ENCODE data around the gene ITPK1.

DNA sequence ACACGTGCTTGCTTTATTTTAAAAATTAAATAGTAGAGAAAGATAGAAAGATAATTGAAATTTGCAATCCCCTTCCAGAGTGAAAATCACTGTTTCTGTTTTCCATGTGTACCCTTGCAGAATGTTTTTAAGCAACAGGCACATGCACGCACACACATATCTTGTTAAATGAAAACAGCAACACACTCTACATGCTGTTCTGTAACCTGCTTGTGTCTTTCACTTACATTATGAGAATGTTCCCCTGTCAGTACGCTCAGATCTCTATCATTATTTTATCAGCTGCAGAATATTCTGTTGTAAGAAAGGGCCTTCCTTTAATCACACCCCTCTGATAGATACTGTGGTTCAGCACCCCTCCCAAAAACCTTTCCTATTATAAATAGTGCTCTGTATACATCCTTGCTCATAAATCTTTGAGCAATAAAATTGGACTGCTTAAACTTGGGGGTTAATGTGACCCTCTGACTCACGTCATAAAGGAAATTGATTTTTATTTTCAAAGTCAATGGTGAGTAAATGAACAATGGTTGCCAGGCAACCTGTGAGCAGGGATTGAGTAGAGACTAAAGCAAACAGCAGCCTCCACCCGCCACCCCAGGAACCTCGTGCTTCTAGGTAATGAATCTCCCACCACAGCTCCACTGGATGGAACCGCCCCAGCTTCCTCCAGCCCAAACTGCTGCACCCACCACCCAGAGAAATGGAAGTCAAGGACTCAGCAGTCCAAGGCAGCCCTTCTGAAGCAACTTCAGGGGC lies 224.7 kb downstream of the ITPK1 start:
- no peak for TF ChIP-seq ZNF548 (tag by site-specific recombination; IDR thresholded peaks at IDR 0.05)
- TF ChIP-seq, protein P1, sequence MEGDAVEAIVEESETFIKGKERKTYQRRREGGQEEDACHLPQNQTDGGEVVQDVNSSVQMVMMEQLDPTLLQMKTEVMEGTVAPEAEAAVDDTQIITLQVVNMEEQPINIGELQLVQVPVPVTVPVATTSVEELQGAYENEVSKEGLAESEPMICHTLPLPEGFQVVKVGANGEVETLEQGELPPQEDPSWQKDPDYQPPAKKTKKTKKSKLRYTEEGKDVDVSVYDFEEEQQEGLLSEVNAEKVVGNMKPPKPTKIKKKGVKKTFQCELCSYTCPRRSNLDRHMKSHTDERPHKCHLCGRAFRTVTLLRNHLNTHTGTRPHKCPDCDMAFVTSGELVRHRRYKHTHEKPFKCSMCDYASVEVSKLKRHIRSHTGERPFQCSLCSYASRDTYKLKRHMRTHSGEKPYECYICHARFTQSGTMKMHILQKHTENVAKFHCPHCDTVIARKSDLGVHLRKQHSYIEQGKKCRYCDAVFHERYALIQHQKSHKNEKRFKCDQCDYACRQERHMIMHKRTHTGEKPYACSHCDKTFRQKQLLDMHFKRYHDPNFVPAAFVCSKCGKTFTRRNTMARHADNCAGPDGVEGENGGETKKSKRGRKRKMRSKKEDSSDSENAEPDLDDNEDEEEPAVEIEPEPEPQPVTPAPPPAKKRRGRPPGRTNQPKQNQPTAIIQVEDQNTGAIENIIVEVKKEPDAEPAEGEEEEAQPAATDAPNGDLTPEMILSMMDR (tag by site-specific recombination; IDR thresholded peaks at IDR 0.05) = no peak
